Neural crest cell (in vitro differentiated cells): ENCODE measurements around the gene ACACB. TPM values are rescaled to one million over a fixed set of nuclear protein-coding genes. Genes with fewer than 3 reads are reported as not detected.

ENCODE experiments used
- DNase-seq: peaks from one replicate; pipeline ENCODE4 v3.0.0; 2021; ENCODE audit warnings: low read depth, mixed read lengths, low spot score
- H3K27ac Mint-ChIP-seq: one replicate; pipeline ENCODE4 v1.8.0; 2021; ENCODE audit warnings: mild to moderate bottlenecking, mixed read lengths; ENCODE audit not compliant: unreplicated experiment
- H3K27me3 Mint-ChIP-seq: 2 replicates; pipeline ENCODE4 v1.8.0; 2021; ENCODE audit warnings: low read depth, mild to moderate bottlenecking, mixed read lengths
- H3K36me3 Mint-ChIP-seq: 2 replicates; pipeline ENCODE4 v1.8.0; 2021; ENCODE audit warnings: low read depth, mild to moderate bottlenecking, mixed read lengths
- H3K4me1 Mint-ChIP-seq: 2 replicates; pipeline ENCODE4 v1.8.0; 2021; ENCODE audit warnings: mixed read lengths
- H3K4me3 Mint-ChIP-seq: one replicate; pipeline ENCODE4 v1.8.0; 2021; ENCODE audit warnings: mild to moderate bottlenecking, mixed read lengths
- H3K9me3 Mint-ChIP-seq: 2 replicates; pipeline ENCODE4 v1.8.0; 2021; ENCODE audit warnings: mixed read lengths
- CTCF ChIP-seq: fragments of 200-600 bp; sonication (generic); conservative IDR thresholded peaks from 2 replicates; pipeline ENCODE4 v1.5.0; 2021; ENCODE audit warnings: antibody characterized with exemption, mild to moderate bottlenecking
- total RNA-seq: library from RNA; stranded (reverse); gene quantifications from 2 replicates; pipeline ENCODE4 v1.2.1, GENCODE V29; 2021

ACACB gene
- total RNA-seq, 1 donor from 2014 or later, result 15.9 TPM

- Mint-ChIP-seq H3K27me3 (no peaks in the 10 kb centered on the region), H3K4me1 (peaks cover 3% of the 10 kb centered on the region), H3K27ac (no peak overlapping the region), H3K4me3 (no peak overlapping the region), H3K36me3 (peaks cover 3% of the 10 kb centered on the region), H3K9me3 (no peaks in the 10 kb centered on the region)
- DNase-seq, result no peak
- no peak for TF ChIP-seq CTCF
These were observed 30.8 kb upstream of the ACACB start for GRCh38 chr12:109085590-109085989.

- no peak for TF ChIP-seq CTCF
- Mint-ChIP-seq H3K27me3 (no peaks in the 10 kb centered on the region), H3K4me1 (peaks cover 14% of the 10 kb centered on the region), H3K27ac (no peak overlapping the region), H3K4me3 (no peak overlapping the region), H3K9me3 (no peaks in the 10 kb centered on the region), H3K36me3 (peaks cover 5% of the 10 kb centered on the region)
- DNase-seq, result no peak
These were observed 29.1 kb upstream of the ACACB start for GRCh38 chr12:109087250-109087649.

- Mint-ChIP-seq H3K4me1 (peaks cover 29% of the 10 kb centered on the region), H3K27me3 (no peaks in the 10 kb centered on the region), H3K36me3 (peaks cover 6% of the 10 kb centered on the region), H3K4me3 (no peak overlapping the region), H3K9me3 (no peaks in the 10 kb centered on the region), H3K27ac (no peak overlapping the region)
- TF ChIP-seq CTCF, result no peak
- DNase-seq, result no peak
These were observed 27.6 kb upstream of the ACACB start for GRCh38 chr12:109088818-109089217.

GRCh38 chr12:109089683-109090082, 26.7 kb upstream of the ACACB start:
- no peak for TF ChIP-seq CTCF
- Mint-ChIP-seq H3K27ac (no peak overlapping the region), H3K4me3 (no peak overlapping the region), H3K27me3 (no peaks in the 10 kb centered on the region), H3K36me3 (peaks cover 6% of the 10 kb centered on the region), H3K4me1 (peaks cover 33% of the 10 kb centered on the region), H3K9me3 (no peaks in the 10 kb centered on the region)
- DNase-seq, result no peak

GRCh38 chr12:109092497-109093021, 23.8 kb upstream of the ACACB start:
- no peak for DNase-seq
- H3K27ac Mint-ChIP-seq, result peak overlapping the region; percentile 75
- peaks cover 6% of the 10 kb centered on the region for H3K36me3 Mint-ChIP-seq
- H3K9me3 Mint-ChIP-seq, result no peaks in the 10 kb centered on the region
- H3K4me1 Mint-ChIP-seq, result peaks cover 37% of the 10 kb centered on the region
- H3K27me3 Mint-ChIP-seq, result no peaks in the 10 kb centered on the region
- no peak for TF ChIP-seq CTCF
- peak overlapping the region; percentile 84 for H3K4me3 Mint-ChIP-seq
